HepG2 (cell line): Measurements from ENCODE around the gene C1QTNF3. TPM values are rescaled to one million over a fixed set of nuclear protein-coding genes. Genes with fewer than 3 reads are reported as not detected.
A peak's percentile ranks its signal among the peaks of the same experiment; 100 is the strongest.

ENCODE experiments used
- AGO2 ChIP-seq: fragments of 200-400 bp; formaldehyde crosslinking; optimal IDR thresholded peaks from 2 replicates; pipeline ENCODE3; 2017; ENCODE audit warnings: mild to moderate bottlenecking, low read depth, low read length, moderate library complexity
- CSRNP1 ChIP-seq: sonication (generic); formaldehyde crosslinking; IDR thresholded peaks from 2 replicates; pipeline ENCODE4 v1.8.1; 2023; ENCODE audit warnings: mild to moderate bottlenecking, missing genetic modification reagents
- DR1 ChIP-seq: sonication (generic); formaldehyde crosslinking; IDR thresholded peaks from 2 replicates; pipeline ENCODE4 v1.8.0; 2021; ENCODE audit warnings: mild to moderate bottlenecking, missing genetic modification reagents, inconsistent platforms
- MED8 ChIP-seq: sonication (generic); formaldehyde crosslinking; IDR thresholded peaks from 2 replicates; pipeline ENCODE4 v1.8.1; 2023; ENCODE audit warnings: mild to moderate bottlenecking, missing genetic modification reagents; ENCODE audit not compliant: insufficient replicate concordance
- NCOR1 ChIP-seq: fragments of 200-600 bp; sonication (generic); IDR thresholded peaks from 2 replicates; pipeline ENCODE4 v1.7.0; 2017; ENCODE audit warnings: antibody characterized with exemption, low read length, borderline replicate concordance
- NKX3-1 ChIP-seq: sonication (generic); formaldehyde crosslinking; IDR thresholded peaks from 2 replicates; pipeline ENCODE4 v1.5.0; 2020; ENCODE audit warnings: missing genetic modification reagents
- ONECUT2 ChIP-seq: sonication (generic); formaldehyde crosslinking; IDR thresholded peaks from 2 replicates; pipeline ENCODE4 v1.4.0; 2020; ENCODE audit warnings: missing genetic modification reagents
- RBAK ChIP-seq: sonication (generic); formaldehyde crosslinking; IDR thresholded peaks from 2 replicates; pipeline ENCODE4 v1.5.1; 2020; ENCODE audit warnings: mild to moderate bottlenecking, missing genetic modification reagents
- SAP130 ChIP-seq: IDR thresholded peaks from 2 replicates; pipeline ENCODE4 v1.6.1; 2016; ENCODE audit warnings: low read depth
- SKIL ChIP-seq: sonication (generic); formaldehyde crosslinking; IDR thresholded peaks from 2 replicates; pipeline ENCODE4 v1.8.0; 2022; ENCODE audit warnings: missing genetic modification reagents, mild to moderate bottlenecking, moderate library complexity, borderline replicate concordance
- SUZ12 ChIP-seq: fragments of 150-350 bp; IDR thresholded peaks from 2 replicates; pipeline ENCODE4 v1.6.1; 2014; ENCODE audit warnings: low read depth, low read length
- U2AF2 ChIP-seq: fragments of 200-400 bp; formaldehyde crosslinking; IDR thresholded peaks from 2 replicates; pipeline ENCODE4 v1.6.1; 2017; ENCODE audit warnings: low read depth, mild to moderate bottlenecking, low read length
- YEATS2 ChIP-seq: sonication (generic); formaldehyde crosslinking; IDR thresholded peaks from 2 replicates; pipeline ENCODE4 v1.4.0; 2020; ENCODE audit warnings: missing genetic modification reagents, borderline replicate concordance
- ZFP91 ChIP-seq: sonication (generic); formaldehyde crosslinking; IDR thresholded peaks from 2 replicates; pipeline ENCODE4 v1.9.0; 2022; ENCODE audit warnings: missing genetic modification reagents, mild to moderate bottlenecking, borderline replicate concordance
- ZNF609 ChIP-seq: sonication (generic); formaldehyde crosslinking; IDR thresholded peaks from 2 replicates; pipeline ENCODE4 v1.4.0; 2020; ENCODE audit warnings: mild to moderate bottlenecking, missing genetic modification reagents, borderline replicate concordance
- ZNF747 ChIP-seq: sonication (generic); formaldehyde crosslinking; IDR thresholded peaks from 2 replicates; pipeline ENCODE4 v1.8.1; 2023; ENCODE audit warnings: missing genetic modification reagents, mild to moderate bottlenecking, borderline replicate concordance
- ZNF761 ChIP-seq: sonication (generic); formaldehyde crosslinking; conservative IDR thresholded peaks from 2 replicates; pipeline ENCODE4 v1.4.0; 2020; ENCODE audit warnings: mild to moderate bottlenecking, missing genetic modification reagents
- ZNF772 ChIP-seq: sonication (generic); formaldehyde crosslinking; IDR thresholded peaks from 2 replicates; pipeline ENCODE4 v1.5.0; 2020; ENCODE audit warnings: mild to moderate bottlenecking, missing genetic modification reagents
- ZNF781 ChIP-seq: sonication (generic); formaldehyde crosslinking; IDR thresholded peaks from 2 replicates; pipeline ENCODE4 v1.5.1; 2020; ENCODE audit warnings: borderline replicate concordance, mild to moderate bottlenecking, missing genetic modification reagents; ENCODE audit errors: not compliant biosample characterization
- polyA plus RNA-seq, 8 experiments: library from polyadenylated mRNA; depleted of rRNA in 3 of 8; stranded (reverse) in 7 of 8; unstranded in 1 of 8; fragments of >200 nt; fragmentation: Illumina TruSeq in 4 of 8; extraction: Trizol in 4 of 8; gene quantifications; 2 replicates each; pipeline versions ENCODE4 v1.2.1 to v1.2.3, GENCODE V29; 2011 to 2016; ENCODE audit warnings: low read depth in 4 of 8, missing spikeins in 1 of 8, mixed read lengths in 1 of 8; ENCODE audit not compliant: insufficient read depth in 1 of 8
- total RNA-seq, 5 experiments: library from RNA; depleted of rRNA; stranded (reverse); fragments of >200 nt; fragmentation: Illumina TruSeq; extraction: Trizol; gene quantifications; 2 replicates each; pipeline ENCODE4 v1.2.3, GENCODE V29; 2016; ENCODE audit warnings: low read depth in 1 of 5

Gene C1QTNF3
- total and polyA plus RNA-seq, 2 of the 13 experiments (the other 11 are each of a cell fraction or from before 2014, with no cell fraction given), result 3.3 to 10.8 TPM

GRCh38 chr5:34034534-34035327, 8.3 kb downstream of the C1QTNF3 start (continued):
- TF ChIP-seq SUZ12 (no peak), SKIL (CRISPR knock-in tag) (no peak), CSRNP1 (CRISPR knock-in tag) (no peak), ZNF747 (CRISPR knock-in tag) (no peak), MED8 (CRISPR knock-in tag) (no peak), ZFP91 (CRISPR knock-in tag) (no peak), AGO2 (no peak), ZNF781 (no peak), ZNF772 (CRISPR knock-in tag) (no peak), RBAK (CRISPR knock-in tag) (no peak), ZNF609 (CRISPR knock-in tag) (no peak; the same call in 1 of the 2 replicates), NKX3-1 (CRISPR knock-in tag) (0 out of 2 replicates have a peak, but pooled peaks have one; percentile 37), SAP130 (CRISPR knock-in tag) (peak; percentile 39), ZNF761 (CRISPR knock-in tag) (no peak), U2AF2 (no peak), ONECUT2 (no peak), NCOR1 (peak; percentile 60; the same call in 1 of the 2 replicates), YEATS2 (CRISPR knock-in tag) (no peak), DR1 (no peak)
